HG02973 (cell line): ENCODE results near the gene GPS1.

ENCODE experiments used
- ATAC-seq: cut with Tn5 transposase; IDR thresholded peaks from one replicate; pipeline ENCODE4 v1.9.1; 2021; ENCODE audit warnings: moderate library complexity; ENCODE audit not compliant: unreplicated experiment

The GPS1 gene

GRCh38 chr17:82041144-82041814, 10.4 kb upstream of the GPS1 start:
- no peak for ATAC-seq

DNA sequence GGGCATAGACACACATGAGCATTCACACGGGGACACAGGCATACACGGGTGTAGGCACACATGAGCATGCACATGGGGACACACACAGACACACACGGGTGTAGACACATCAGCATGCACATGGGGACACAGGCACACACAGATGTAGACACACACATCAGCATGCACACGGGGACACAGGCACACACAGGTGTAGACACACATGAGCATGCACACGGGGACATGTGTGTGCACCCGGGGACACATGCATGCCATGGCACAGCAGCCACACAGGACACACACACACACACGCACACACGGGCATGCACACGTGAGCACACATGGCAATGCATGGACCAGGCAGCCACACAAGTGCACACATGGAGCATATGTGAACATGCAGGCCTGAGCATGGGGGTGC, 9.0 kb upstream of the GPS1 start:
- ATAC-seq: no peak

DNA sequence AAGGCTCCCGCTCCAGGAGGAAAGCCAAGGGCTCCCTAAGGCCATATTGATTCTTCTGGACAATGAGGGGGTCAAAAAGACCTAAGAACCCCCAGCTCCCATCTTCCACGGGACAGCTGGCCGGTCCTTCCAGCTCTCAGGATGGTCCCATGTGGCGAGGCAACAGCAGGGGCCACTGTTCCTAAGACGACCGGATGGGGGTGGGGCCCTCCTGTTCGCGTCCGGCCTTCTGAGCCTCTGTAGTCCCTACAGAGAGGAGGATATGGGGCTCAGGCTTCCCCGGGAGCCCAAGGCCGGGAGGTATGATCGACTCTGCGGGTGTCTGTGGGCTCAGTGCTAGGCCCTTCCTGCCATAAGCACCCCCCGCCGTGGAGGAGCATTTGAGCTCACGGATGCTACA, 8.2 kb upstream of the GPS1 start:
- no peak for ATAC-seq

GRCh38 chr17:82045936-82046484, 5.7 kb upstream of the GPS1 start:
- no peak for ATAC-seq

DNA sequence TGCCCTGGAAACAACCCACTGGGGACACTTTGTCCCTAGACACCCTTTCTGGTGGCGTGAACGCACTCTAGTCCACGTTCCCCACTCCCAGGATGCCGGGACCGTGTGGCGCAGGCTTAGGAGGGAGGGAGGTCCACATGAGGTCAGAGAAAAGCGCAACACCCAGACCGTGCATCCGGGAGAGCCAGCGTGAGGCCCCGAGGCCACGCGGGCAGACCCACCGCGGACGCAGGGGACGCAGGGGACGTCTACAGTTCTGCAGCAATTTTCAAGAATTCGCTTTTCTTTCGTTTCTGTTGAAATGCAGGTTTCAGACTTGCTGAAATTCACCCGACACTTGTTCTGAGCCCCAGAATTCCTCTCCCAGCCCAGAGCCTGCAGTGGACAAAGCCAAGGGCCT, 4.8 kb upstream of the GPS1 start:
- ATAC-seq: no peak

- no peak for ATAC-seq
These were observed 4.3 kb upstream of the GPS1 start for GRCh38 chr17:82047379-82047778.

DNA sequence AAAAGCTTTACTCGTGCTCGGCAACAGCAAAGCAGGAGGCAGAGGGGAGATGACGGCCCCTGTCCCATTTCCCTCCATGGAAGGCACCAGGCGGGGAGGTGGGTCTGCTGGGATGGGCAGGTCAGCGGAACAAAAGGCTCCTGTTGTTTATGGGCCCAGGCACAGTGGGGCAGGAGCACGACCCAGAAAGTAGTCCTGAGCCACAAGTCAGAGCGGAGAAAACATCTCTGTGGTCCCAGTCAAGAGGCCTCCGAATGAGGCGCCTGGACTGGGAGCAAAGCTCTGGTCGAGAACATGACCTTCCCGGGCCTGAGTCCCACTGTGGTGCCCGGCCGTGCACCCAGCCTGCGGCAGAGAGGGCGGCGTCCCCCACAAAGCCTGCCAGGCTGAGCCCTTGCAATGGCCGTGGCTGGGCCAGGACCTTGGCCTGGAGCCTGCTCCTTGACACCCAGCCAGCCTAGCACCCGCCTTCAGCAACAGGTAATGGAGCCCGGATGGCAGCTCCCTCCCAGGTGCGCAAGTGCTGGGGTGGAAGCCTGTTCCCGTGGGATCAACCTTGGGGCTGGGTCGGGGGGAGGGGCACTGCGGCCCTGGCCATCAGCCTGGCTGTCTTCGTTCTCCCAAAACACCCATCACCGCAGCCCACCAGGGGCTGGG, 3.7 kb upstream of the GPS1 start:
- no peak for ATAC-seq

DNA sequence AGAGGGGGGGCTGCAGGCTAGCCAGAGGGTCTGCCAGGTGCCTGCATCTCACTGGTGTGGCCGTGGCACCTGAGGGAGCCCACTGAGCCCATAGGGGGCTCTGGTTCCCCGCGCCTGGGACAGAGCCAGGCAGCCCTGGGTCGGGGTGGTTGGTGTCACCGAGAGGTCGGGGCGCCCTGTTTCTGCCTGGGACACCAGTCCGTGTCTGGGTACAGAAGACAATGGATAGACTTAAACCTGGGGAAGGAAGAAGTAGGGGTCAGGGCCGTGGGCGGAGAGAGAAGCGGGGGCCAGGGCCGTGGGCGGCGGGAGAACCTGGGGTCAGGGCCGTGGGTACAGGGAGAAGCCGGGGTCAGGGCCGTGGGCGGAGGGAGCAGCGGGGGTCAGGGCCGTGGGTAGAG, 3.1 kb upstream of the GPS1 start:
- no peak for ATAC-seq

DNA sequence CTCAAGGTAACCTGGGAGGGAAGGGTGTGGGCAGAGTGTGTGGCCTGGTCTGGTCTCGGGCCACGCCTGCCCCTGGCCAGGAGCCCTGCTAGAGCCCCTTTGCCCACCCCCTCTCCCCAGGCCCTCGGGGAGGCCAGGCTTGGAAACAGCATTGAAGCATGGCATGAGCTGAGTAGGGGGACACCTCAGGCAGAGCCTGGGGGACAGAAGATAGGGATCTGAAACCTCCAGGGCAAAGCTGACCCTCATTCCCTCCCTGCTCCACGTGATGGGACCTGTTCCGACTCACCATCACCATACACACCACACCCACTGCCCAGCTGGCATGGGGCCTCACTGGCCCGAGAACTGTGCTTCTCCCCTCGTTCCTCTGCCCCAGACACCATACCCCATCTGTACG, 2.6 kb upstream of the GPS1 start:
- no peak for ATAC-seq

DNA sequence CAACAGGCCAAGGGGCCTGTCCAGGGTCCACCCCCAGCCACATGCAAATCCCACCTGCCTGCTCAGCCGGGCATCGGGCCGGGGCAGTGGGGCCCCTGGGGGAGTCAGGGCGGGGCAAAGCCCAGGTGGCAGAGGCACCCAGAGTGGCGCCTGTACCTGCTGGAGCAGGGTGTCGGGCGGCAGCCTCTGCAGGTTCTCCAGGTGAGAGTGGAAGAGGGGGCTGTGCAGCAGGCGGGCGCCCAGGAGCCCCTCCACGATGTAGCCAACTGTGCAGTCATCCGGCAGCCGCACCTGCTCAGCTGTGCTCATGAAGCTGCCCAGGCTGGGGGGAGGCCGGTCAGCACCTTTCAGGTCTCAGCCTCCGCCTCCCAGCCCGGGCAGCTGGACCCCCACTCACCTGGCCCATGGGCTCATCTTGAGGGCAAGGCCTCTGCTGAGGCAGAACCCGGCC, 2.2 kb upstream of the GPS1 start:
- no peak for ATAC-seq

- ATAC-seq: no peak
These were observed 1.4 kb upstream of the GPS1 start for GRCh38 chr17:82050152-82050760.

GRCh38 chr17:82050761-82051641, 697 bp upstream of the GPS1 start:
- no peak for ATAC-seq

DNA sequence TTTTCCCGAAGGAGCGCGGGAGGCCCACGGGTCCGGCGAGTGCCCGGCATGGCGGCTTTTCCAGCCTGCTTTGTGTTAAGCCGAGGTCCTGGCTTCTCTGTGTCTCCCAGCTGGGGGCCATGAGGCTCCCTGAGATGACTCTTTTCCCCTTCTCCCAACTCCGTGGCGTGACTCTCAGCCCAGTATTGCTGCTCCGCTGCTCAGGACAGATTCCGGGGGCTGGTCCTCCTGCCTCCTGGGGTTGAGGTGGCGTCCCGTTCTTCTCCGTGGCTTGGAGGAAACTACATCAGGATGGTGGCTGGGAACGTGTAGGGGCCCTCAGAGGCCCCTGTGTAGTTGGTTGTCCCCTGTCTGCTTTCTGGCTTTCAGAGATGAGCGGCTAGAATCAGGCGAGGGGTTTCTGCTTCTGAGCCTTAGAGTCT, 951 bp downstream of the GPS1 start:
- ATAC-seq: no peak

DNA sequence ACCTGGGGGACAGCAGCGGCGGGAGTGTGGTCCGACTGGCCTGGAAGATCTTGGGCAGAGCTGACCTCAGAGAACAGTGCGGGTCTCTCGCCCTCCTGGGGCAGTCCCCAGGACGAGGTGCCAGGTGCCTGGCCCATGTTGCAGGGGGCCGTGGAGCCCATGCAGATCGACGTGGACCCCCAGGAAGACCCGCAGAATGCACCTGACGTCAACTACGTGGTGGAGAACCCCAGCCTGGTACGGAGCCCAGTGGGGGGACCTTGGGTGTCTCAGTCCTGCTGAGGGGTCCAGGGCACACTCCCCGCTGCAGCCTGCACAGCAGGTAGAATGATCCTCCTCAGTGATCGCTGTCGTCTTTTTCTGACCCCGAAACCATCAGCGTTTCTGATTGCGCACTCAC, 1.4 kb downstream of the GPS1 start:
- ATAC-seq: no peak

DNA sequence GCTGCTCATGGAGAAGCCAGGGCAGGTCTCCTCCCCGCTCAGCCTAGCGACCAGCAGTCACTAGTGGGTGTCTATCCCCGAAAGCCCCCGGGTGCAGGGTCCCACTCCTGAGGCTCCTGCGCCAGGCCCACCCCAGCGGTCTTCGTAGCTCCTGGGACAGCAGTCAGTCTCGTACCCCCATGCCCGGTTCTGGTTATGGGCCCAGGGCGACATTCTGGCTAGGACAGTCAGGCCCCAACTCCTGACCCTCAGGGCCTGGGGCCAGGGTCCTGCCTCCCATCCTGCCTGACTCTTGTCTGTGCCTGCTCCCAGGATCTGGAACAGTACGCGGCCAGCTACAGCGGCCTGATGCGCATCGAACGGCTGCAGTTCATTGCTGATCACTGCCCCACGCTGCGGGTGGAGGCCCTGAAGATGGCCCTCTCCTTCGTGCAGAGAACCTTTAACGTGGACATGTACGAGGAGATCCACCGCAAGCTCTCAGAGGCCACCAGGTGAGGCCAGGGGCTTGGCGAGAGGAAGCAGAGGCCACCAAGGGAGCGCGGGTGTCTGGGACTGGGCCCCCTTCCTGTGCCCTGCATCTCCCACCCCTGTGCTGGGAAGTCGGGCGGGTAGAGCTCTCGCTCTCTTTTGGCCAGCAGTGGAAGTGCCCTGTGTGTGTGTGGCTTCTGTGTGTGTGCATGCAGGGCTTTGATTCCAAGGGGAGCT, 2.0 kb downstream of the GPS1 start:
- ATAC-seq: no peak

GRCh38 chr17:82054351-82055022, 2.8 kb downstream of the GPS1 start:
- no peak for ATAC-seq

DNA sequence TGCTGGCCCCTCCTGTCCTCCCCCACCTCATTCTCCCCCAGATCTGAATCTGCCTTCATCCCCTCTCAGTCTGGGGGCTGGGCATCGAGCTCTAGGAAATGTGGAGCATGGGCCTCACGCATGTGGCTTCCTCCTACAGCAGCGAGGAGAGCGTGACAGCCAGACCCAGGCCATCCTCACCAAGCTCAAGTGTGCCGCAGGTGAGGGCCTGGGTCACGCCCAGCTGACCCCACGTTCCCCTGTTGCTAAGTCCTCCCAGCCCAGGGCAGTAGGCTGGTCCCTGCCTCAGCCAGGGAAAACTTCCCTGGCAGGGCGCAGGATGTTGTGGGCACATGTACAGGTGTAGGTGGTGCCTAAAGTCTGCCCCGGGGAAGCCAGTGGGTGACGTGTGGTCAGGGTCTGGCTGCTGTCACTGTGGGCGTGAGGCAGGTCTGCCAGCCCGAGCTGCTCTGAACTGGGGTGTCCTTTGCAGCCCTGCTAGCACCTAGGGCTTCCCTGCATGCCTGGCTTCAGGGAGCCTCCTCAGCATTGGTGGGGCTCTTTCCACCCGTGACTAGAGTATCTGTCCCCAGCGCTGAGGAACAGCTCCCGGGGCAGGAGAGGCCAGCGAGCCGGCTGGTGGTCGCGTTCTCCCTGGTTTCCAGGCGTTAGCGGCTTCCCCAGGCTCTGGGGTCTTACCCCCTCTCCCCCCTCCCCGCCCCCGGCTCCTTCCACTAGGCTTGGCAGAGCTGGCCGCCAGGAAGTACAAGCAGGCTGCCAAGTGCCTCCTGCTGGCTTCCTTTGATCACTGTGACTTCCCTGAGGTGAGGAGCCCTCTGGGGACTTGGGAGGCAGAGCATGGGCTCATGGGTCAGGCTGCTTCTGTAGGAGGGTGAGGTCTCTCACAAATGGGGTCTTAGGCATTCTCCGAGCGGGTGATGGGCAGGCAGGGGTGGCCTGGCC, 3.6 kb downstream of the GPS1 start:
- no peak for ATAC-seq

DNA sequence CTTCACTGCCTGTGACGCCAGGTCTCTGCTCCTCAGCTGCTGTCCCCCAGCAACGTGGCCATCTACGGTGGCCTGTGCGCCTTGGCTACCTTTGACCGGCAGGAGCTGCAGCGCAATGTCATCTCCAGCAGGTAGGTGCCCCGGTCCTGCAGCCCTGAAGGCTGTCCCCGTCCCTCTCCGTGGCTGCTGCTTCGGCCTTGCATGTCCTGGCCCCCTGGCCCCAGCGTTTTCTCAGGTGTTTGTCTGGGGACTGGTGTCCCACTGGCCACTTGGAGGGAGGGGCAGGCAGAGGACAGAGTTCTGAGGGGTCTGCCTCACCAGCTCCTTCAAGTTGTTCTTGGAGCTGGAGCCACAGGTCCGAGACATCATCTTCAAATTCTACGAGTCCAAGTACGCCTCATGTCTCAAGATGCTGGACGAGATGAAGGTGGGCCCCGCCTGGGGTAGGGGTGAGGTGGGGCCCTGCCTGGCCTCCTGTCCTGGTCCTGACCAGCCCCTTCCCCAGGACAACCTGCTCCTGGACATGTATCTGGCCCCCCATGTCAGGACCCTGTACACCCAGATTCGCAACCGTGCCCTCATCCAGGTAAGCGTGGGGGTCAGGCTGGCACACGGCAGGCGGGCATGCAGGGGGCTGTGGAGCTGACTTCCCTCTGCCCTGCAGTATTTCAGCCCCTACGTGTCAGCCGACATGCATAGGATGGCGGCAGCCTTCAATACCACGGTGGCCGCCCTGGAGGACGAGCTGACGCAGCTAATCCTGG, 4.4 kb downstream of the GPS1 start:
- ATAC-seq: no peak
